ENCODE data around the gene ZEB1.

The ZEB1 gene

DNA sequence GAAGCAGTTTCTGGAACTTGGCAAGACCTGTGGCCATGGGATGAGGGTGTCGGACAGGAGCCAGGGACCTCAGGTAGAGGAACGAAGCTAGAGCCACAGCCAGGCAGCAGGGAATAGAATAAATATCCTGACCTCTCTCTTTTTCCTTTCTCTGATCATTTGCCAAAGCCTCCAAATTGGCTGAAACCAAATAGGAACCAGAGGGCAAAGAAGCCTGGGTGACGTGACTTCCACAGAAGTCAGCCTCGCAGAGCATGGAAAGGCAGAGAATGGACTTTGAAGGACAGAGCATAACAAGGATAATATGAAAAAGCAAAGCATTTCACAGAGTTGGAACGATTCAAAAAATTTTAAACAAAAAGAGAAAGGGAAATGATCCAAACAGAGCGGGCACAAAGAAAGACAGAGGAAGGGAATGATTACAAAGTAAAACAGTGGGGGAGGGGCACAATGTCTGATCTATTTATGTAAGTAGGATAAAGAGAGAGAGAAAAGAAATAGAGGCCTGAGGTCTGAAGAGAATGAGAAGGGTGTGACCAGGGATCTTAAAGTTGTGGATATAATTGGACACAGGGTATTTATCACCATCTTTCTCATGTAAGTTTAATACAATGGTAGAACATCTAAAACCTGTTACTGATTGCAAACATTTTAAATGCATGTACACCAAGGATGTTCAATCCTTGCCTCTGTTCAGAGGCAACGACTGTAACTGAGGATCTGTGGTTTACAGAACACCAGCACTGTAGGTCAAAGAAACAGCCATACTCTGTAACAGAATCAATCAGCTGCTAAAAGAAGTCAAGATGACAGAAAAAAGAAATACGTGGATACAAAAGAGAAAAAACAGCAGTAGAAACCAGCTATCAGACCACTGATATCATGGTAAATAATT is 4.5 kb upstream of the ZEB1 start:
- Histone ChIP-seq H3K27me3 (no peaks in the 10 kb centered on the region), H3K36me3 (peaks cover 2% of the 10 kb centered on the region; the same call in 1 of the 2 replicates), H3K9me3 (no peaks in the 10 kb centered on the region), H3K4me1 (no peaks in the 10 kb centered on the region), H3K4me3 (ENCODE audit: low read depth, low read length) (no peak overlapping the region)
- no peak for DNase-seq
- TF ChIP-seq CTCF (IDR thresholded peaks at IDR 0.05; ENCODE audit: low read depth, low read length): no peak

- Histone ChIP-seq H3K27me3 (no peaks in the 10 kb centered on the region), H3K9me3 (no peaks in the 10 kb centered on the region), H3K36me3 (peaks cover 2% of the 10 kb centered on the region), H3K4me1 (no peaks in the 10 kb centered on the region), H3K4me3 (ENCODE audit: low read depth, low read length) (no peak overlapping the region)
- no peak for TF ChIP-seq CTCF (IDR thresholded peaks at IDR 0.05; ENCODE audit: low read depth, low read length)
- DNase-seq: no peak
Observed at GRCh38 chr10:31315453-31315852, 3.6 kb upstream of the ZEB1 start.

DNA sequence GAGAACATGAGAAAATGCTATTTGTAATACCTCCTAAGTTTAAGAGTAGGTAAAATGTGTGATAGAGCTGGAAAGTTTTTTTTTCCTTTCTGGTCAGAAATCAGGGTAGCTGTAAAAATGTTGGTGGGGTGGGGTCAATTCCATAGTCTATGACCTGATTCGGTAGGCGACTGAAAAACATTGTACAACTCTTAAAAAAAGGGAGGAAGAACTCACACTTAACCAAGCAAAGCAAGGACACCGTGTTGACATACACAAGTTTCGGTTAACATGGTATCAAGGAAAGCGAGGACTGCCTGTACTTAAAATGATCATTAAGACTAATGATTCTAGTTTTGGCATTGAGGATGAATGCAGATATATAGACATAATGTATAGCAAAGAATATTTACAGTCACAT is 1.8 kb upstream of the ZEB1 start:
- H3K4me1 ChIP-seq: no peaks in the 10 kb centered on the region
- no peak for DNase-seq
- peaks cover 2% of the 10 kb centered on the region for H3K36me3 ChIP-seq
- no peak for TF ChIP-seq CTCF (IDR thresholded peaks at IDR 0.05; ENCODE audit: low read depth, low read length)
- H3K4me3 ChIP-seq (ENCODE audit: low read depth, low read length): no peak overlapping the region
- H3K9me3 ChIP-seq: no peaks in the 10 kb centered on the region
- H3K27me3 ChIP-seq: no peaks in the 10 kb centered on the region

- Histone ChIP-seq H3K36me3 (peaks cover 2% of the 10 kb centered on the region), H3K27me3 (no peaks in the 10 kb centered on the region), H3K4me1 (no peaks in the 10 kb centered on the region), H3K4me3 (ENCODE audit: low read depth, low read length) (peak overlapping the region; percentile 87), H3K9me3 (no peaks in the 10 kb centered on the region)
- no peak for DNase-seq
- no peak for TF ChIP-seq CTCF (IDR thresholded peaks at IDR 0.05; ENCODE audit: low read depth, low read length)
Observed at GRCh38 chr10:31317652-31318381, 1.2 kb upstream of the ZEB1 start.

- no peak for TF ChIP-seq CTCF (IDR thresholded peaks at IDR 0.05; ENCODE audit: low read depth, low read length)
- DNase-seq: peak; percentile 41
- Histone ChIP-seq H3K27me3 (no peaks in the 10 kb centered on the region), H3K36me3 (peaks cover 2% of the 10 kb centered on the region), H3K4me3 (ENCODE audit: low read depth, low read length) (peak overlapping the region; percentile 87), H3K4me1 (no peaks in the 10 kb centered on the region; the same call in 1 of the 2 replicates), H3K9me3 (no peaks in the 10 kb centered on the region)
Observed at GRCh38 chr10:31318382-31318853, 598 bp upstream of the ZEB1 start.

Data from BE2C (cell line).